Neutrophil (primary cell): ENCODE data around the gene RER1.

Source experiments
- H3K27ac ChIP-seq: fragments of 200-600 bp; sonication (generic); 2 replicates; pipeline ENCODE4 v1.5.1; 2016; ENCODE audit warnings: mild to moderate bottlenecking, moderate library complexity
- H3K27me3 ChIP-seq: fragments of 200-600 bp; sonication (generic); 2 replicates; pipeline ENCODE4 v1.6.0; 2016; ENCODE audit warnings: mild to moderate bottlenecking
- H3K36me3 ChIP-seq: fragments of 200-600 bp; sonication (generic); 2 replicates; pipeline ENCODE4 v1.5.1; 2017
- H3K4me1 ChIP-seq, 2 experiments: fragments of 200-600 bp in 1 of 2; sonication (generic) in 1 of 2; 1 replicate in 1 of 2; 2 replicates in 1 of 2; pipeline versions ENCODE4 v1.5.1 to v1.6.1; 2013 to 2016; ENCODE audit warnings: low read depth in 1 of 2, low read length in 1 of 2, mild to moderate bottlenecking in 1 of 2, moderate library complexity in 1 of 2; ENCODE audit not compliant: control insufficient read depth in 1 of 2, insufficient read depth in 1 of 2
- H3K4me3 ChIP-seq, 2 experiments: fragments of 200-600 bp in 1 of 2; sonication (generic) in 1 of 2; 1 replicate in 1 of 2; 2 replicates in 1 of 2; pipeline ENCODE4 v1.5.1; 2013 to 2016; ENCODE audit warnings: low read depth in 1 of 2, low read length in 1 of 2, mild to moderate bottlenecking in 1 of 2, moderate library complexity in 1 of 2
- H3K9me3 ChIP-seq: fragments of 200-600 bp; sonication (generic); 2 replicates; pipeline ENCODE4 v1.5.1; 2016
- TF ChIP-seq, protein P1 (sequence below): fragments of 200-600 bp; sonication (generic); IDR thresholded peaks from 2 replicates; pipeline ENCODE4 v1.5.1; 2016; ENCODE audit warnings: antibody characterized with exemption

RER1 gene

GRCh38 chr1:2429780-2430591 lies 38.3 kb downstream of the RER1 start:
- Histone ChIP-seq H3K36me3 (no peaks in the 10 kb centered on the region), H3K4me3 (no peak overlapping the region), H3K27me3 (peaks cover 26% of the 10 kb centered on the region), H3K27ac (no peak overlapping the region), H3K9me3 (no peaks in the 10 kb centered on the region), H3K4me1 (no peaks in the 10 kb centered on the region)
- TF ChIP-seq, protein P1, sequence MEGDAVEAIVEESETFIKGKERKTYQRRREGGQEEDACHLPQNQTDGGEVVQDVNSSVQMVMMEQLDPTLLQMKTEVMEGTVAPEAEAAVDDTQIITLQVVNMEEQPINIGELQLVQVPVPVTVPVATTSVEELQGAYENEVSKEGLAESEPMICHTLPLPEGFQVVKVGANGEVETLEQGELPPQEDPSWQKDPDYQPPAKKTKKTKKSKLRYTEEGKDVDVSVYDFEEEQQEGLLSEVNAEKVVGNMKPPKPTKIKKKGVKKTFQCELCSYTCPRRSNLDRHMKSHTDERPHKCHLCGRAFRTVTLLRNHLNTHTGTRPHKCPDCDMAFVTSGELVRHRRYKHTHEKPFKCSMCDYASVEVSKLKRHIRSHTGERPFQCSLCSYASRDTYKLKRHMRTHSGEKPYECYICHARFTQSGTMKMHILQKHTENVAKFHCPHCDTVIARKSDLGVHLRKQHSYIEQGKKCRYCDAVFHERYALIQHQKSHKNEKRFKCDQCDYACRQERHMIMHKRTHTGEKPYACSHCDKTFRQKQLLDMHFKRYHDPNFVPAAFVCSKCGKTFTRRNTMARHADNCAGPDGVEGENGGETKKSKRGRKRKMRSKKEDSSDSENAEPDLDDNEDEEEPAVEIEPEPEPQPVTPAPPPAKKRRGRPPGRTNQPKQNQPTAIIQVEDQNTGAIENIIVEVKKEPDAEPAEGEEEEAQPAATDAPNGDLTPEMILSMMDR = no peak

- Histone ChIP-seq H3K4me3 (no peak overlapping the region), H3K9me3 (no peaks in the 10 kb centered on the region), H3K36me3 (no peaks in the 10 kb centered on the region), H3K27me3 (peaks cover 32% of the 10 kb centered on the region), H3K27ac (no peak overlapping the region), H3K4me1 (no peaks in the 10 kb centered on the region)
- TF ChIP-seq, protein P1 = no peak
These were observed 38.9 kb downstream of the RER1 start for GRCh38 chr1:2430592-2430973.

GRCh38 chr1:2431103-2431502 lies 39.5 kb downstream of the RER1 start:
- TF ChIP-seq, protein P1 = no peak
- no peak overlapping the region for H3K27ac ChIP-seq
- no peaks in the 10 kb centered on the region for H3K9me3 ChIP-seq
- peaks cover 33% of the 10 kb centered on the region for H3K27me3 ChIP-seq
- H3K4me3 ChIP-seq = no peak overlapping the region
- no peaks in the 10 kb centered on the region for H3K36me3 ChIP-seq
- H3K4me1 ChIP-seq = no peaks in the 10 kb centered on the region

GRCh38 chr1:2431518-2431917 lies 39.9 kb downstream of the RER1 start:
- Histone ChIP-seq H3K27me3 (peaks cover 34% of the 10 kb centered on the region), H3K36me3 (no peaks in the 10 kb centered on the region), H3K9me3 (no peaks in the 10 kb centered on the region), H3K27ac (no peak overlapping the region), H3K4me1 (no peaks in the 10 kb centered on the region), H3K4me3 (no peak overlapping the region)
- TF ChIP-seq, protein P1 = no peak

GRCh38 chr1:2432441-2432844 lies 40.8 kb downstream of the RER1 start:
- H3K27ac ChIP-seq = no peak overlapping the region
- no peaks in the 10 kb centered on the region for H3K4me1 ChIP-seq
- no peaks in the 10 kb centered on the region for H3K36me3 ChIP-seq
- TF ChIP-seq, protein P1 = no peak
- no peak overlapping the region for H3K4me3 ChIP-seq
- H3K9me3 ChIP-seq = no peaks in the 10 kb centered on the region
- peaks cover 36% of the 10 kb centered on the region for H3K27me3 ChIP-seq
